ENCODE data around the gene LDLRAD3.

The LDLRAD3 gene

DNA sequence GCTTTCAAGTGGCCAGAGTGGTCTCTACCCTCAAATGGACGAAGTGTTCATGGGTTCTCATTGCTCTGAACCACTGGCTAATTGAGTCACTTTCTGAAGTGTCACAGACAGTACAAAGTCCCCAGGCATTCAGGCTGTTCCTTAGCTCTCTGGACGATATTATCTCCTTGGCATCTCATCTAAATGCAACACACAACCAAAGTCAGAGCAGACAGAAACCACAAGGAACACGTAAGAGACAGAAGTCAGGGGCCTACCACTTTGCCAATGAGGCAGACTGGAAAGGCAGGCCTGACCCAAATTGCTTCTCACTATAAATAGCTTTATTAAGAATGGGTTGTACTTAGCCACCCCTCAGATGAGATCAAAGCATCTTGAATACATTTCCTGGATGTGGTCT is 29.0 kb upstream of the LDLRAD3 start:
- TF ChIP-seq, protein P1, sequence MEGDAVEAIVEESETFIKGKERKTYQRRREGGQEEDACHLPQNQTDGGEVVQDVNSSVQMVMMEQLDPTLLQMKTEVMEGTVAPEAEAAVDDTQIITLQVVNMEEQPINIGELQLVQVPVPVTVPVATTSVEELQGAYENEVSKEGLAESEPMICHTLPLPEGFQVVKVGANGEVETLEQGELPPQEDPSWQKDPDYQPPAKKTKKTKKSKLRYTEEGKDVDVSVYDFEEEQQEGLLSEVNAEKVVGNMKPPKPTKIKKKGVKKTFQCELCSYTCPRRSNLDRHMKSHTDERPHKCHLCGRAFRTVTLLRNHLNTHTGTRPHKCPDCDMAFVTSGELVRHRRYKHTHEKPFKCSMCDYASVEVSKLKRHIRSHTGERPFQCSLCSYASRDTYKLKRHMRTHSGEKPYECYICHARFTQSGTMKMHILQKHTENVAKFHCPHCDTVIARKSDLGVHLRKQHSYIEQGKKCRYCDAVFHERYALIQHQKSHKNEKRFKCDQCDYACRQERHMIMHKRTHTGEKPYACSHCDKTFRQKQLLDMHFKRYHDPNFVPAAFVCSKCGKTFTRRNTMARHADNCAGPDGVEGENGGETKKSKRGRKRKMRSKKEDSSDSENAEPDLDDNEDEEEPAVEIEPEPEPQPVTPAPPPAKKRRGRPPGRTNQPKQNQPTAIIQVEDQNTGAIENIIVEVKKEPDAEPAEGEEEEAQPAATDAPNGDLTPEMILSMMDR (IDR thresholded peaks at IDR 0.05), result no peak
- Histone ChIP-seq H3K4me3 (no peak overlapping the region), H3K27ac (no peak overlapping the region)
- DNase-seq (ENCODE audit: low spot score), result no peak

DNA sequence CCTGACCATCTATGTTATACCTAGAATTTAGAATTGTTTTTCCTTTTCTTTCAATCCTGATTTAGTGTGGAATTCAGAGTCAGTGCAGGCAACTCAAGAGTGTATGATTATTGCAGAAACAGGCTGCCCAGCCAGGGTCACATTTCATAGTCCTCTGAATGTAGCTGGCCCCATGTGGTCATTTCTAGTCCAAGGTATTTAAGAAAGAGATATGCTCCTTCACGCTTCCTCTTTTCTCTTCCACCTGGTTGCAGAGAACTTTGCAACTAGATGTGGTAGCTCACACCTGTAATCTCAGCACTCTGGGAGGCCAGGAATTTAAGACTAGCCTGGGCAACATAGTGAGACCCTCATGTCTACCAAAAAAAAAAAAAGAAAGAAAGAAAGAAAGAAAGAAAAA is 27.6 kb upstream of the LDLRAD3 start:
- DNase-seq (ENCODE audit: low spot score), result no peak
- TF ChIP-seq, protein P1 (IDR thresholded peaks at IDR 0.05), result no peak
- Histone ChIP-seq H3K4me3 (no peak overlapping the region), H3K27ac (no peak overlapping the region)

DNA sequence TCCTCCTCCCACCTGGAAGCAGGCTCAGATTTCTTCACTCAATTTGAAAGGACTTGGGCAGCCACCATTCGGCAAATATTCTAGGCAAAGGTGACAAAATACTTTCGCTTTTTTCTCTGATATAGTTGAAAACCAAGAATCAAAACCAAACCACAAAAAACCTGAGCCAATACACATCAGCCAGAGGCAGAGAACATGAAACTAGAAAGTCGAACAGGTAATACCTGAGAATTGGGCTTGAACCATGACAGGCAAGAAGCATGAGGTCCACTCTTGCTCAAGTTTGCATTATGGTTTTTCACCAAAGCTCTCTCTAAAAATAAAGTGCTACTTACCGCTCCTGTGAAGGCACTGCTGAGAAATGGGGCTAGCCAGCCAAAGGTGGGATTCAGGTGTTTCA is 26.2 kb upstream of the LDLRAD3 start:
- Histone ChIP-seq H3K27ac (no peak overlapping the region), H3K4me3 (no peak overlapping the region)
- TF ChIP-seq, protein P1 (IDR thresholded peaks at IDR 0.05), result no peak
- no peak for DNase-seq (ENCODE audit: low spot score)

DNA sequence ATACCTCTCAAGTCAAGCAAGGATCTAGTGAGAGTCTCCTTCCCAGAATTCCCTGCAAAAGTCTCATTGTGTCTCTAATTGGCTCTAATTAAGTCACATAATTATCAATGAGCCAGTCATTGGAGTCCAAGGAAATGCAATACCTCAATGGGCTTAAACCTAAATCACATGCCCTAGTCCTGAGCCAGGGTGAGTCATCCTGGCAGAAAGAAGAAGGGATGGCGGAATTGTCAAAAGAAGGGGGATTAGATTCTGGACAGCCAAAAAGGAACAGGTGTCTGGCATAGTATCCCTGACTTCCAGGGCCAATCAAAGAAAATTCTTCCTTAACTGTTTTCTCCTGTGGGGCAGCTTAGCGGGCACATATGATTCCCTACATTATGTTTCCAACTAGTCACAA is 25.1 kb upstream of the LDLRAD3 start:
- TF ChIP-seq, protein P1 (IDR thresholded peaks at IDR 0.05), result no peak
- H3K4me3 ChIP-seq, result no peak overlapping the region
- no peak overlapping the region for H3K27ac ChIP-seq
- DNase-seq (ENCODE audit: low spot score), result no peak

DNA sequence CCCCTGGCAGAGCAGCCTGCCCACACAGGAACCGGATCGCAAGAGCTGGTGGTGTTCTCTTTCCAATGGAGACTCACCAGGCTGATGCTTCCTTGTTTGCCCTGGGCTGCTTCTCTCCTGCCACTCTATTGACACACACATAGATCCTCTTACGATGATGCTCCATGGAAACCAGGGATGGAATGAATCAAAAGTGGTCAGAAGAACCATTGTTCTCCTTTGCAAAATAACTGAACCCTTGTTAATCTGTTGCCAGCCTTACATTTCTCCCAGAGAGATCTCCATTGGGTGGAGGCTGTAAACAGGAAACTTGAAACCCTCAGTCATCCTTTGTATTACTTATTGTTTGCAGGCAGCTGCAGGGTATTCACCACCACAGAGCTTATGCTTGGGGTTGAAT is 24.6 kb upstream of the LDLRAD3 start:
- no peak for DNase-seq (ENCODE audit: low spot score)
- no peak overlapping the region for H3K4me3 ChIP-seq

DNA sequence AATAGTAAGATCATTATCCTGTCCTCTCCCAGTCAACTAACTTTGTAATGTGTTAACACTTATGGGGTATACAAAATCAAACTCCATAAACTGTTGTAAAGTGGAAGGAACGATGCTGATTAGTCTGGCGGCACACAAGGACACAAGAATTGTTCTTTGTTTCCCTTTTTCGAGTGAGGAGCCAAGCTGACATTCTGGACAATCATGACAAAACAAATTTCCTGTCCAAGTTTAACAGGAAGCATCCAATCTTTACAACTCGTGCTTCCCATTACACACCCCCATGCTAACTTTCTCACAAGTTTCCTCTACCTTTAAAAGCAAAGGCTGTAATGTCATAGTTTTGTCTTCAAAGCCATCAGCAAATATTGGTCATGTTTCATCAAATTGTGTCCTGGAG is 20.4 kb upstream of the LDLRAD3 start:
- no peak overlapping the region for H3K27ac ChIP-seq
- no peak overlapping the region for H3K4me3 ChIP-seq
- TF ChIP-seq, protein P1 (IDR thresholded peaks at IDR 0.05), result no peak
- DNase-seq (ENCODE audit: low spot score), result no peak

More for the DNA sequence above, 24.6 kb upstream of the LDLRAD3 start:
- TF ChIP-seq, protein P1 (IDR thresholded peaks at IDR 0.05), result no peak
- H3K27ac ChIP-seq, result no peak overlapping the region

DNA sequence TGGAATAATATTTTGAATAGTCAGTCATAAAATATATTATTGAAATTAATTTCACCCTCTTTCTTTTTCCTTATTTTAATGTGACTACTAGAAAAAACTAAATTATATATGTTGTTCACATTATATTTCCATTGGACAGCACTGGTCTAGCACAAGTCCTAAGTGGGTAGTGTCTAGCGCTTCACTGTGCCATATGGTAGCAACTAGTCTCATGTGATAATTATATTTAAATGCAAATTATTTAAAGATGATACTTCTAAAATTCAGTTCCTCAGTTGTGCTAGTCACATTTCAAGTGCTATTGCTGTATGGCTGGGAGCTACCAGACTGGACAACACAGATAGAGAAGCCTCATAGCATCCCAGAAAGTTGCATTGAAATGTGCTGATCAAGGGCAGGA is 19.1 kb upstream of the LDLRAD3 start:
- no peak overlapping the region for H3K27ac ChIP-seq
- H3K4me3 ChIP-seq, result no peak overlapping the region
- TF ChIP-seq, protein P1 (IDR thresholded peaks at IDR 0.05), result no peak
- DNase-seq (ENCODE audit: low spot score), result no peak
